Right lobe of liver (tissue), 4 donors: ENCODE data around the gene LHB.

Source experiments
- POLR2A ChIP-seq: fragments of 450-650 bp; IDR thresholded peaks from one replicate; pipeline ENCODE4 v1.6.1; 2017; ENCODE audit warnings: antibody characterized with exemption, mild to moderate bottlenecking
- TF ChIP-seq, protein P1 (sequence below), 4 donors: fragments of 200-600 bp in 3 of 4; fragments of 450-650 bp in 1 of 4; IDR thresholded peaks; one replicate each; pipeline versions ENCODE4 v1.5.1 to v1.8.0; 2016 to 2022; ENCODE audit warnings: antibody characterized with exemption in 4 of 4, mild to moderate bottlenecking in 2 of 4
- donor health status: DM: no; HTN: no; CAD: no.
- donor health status: DM: no; HTN: no; CAD: no.
- donor health status: DM: no; HTN: yes; CAD: no.

- TF ChIP-seq, protein P1, sequence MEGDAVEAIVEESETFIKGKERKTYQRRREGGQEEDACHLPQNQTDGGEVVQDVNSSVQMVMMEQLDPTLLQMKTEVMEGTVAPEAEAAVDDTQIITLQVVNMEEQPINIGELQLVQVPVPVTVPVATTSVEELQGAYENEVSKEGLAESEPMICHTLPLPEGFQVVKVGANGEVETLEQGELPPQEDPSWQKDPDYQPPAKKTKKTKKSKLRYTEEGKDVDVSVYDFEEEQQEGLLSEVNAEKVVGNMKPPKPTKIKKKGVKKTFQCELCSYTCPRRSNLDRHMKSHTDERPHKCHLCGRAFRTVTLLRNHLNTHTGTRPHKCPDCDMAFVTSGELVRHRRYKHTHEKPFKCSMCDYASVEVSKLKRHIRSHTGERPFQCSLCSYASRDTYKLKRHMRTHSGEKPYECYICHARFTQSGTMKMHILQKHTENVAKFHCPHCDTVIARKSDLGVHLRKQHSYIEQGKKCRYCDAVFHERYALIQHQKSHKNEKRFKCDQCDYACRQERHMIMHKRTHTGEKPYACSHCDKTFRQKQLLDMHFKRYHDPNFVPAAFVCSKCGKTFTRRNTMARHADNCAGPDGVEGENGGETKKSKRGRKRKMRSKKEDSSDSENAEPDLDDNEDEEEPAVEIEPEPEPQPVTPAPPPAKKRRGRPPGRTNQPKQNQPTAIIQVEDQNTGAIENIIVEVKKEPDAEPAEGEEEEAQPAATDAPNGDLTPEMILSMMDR (IDR thresholded peaks at IDR 0.05): no peak
- TF ChIP-seq POLR2A: peak; percentile 31
Observed at GRCh38 chr19:48967346-48968178, 49.3 kb downstream of the LHB start.
